Mesendoderm (in vitro differentiated cells): ENCODE results near the gene MAP3K4.
A peak's percentile ranks its signal among the peaks of the same experiment; 100 is the strongest.

ENCODE experiments used
- DNase-seq: peaks from one replicate; pipeline ENCODE4 v3.0.0; 2013
- H2AK5ac ChIP-seq: 2 replicates; pipeline ENCODE4 v1.6.1; 2013; ENCODE audit warnings: low read length, inconsistent platforms
- H2BK120ac ChIP-seq: 2 replicates; pipeline ENCODE4 v1.6.1; 2013; ENCODE audit warnings: low read depth, mild to moderate bottlenecking, low read length, moderate library complexity, mixed read lengths
- H2BK15ac ChIP-seq: replicated peaks from 2 replicates; pipeline ENCODE4 v1.6.1; 2013; ENCODE audit warnings: low read depth, mild to moderate bottlenecking, moderate library complexity
- H2BK5ac ChIP-seq: 2 replicates; pipeline ENCODE4 v1.6.1; 2013; ENCODE audit warnings: low read length, inconsistent platforms
- H3K18ac ChIP-seq: 2 replicates; pipeline ENCODE4 v1.6.1; 2013; ENCODE audit warnings: mild to moderate bottlenecking, low read length, mixed read lengths
- H3K23ac ChIP-seq: one replicate; pipeline ENCODE4 v1.6.1; 2013; ENCODE audit warnings: low read length
- H3K27ac ChIP-seq: 2 replicates; pipeline ENCODE4 v1.5.1; 2013; ENCODE audit warnings: low read depth, mild to moderate bottlenecking, inconsistent platforms, low read length, moderate library complexity
- H3K27me3 ChIP-seq: 2 replicates; pipeline ENCODE4 v1.6.1; 2013; ENCODE audit warnings: low read length, control low read depth, mild to moderate bottlenecking, inconsistent platforms; ENCODE audit not compliant: insufficient read depth, poor library complexity
- H3K36me3 ChIP-seq: 2 replicates; pipeline ENCODE4 v1.6.1; 2013; ENCODE audit warnings: low read length, inconsistent platforms; ENCODE audit not compliant: control insufficient read depth, insufficient read depth
- H3K4ac ChIP-seq: one replicate; pipeline ENCODE4 v1.6.1; 2013; ENCODE audit warnings: low read depth, mild to moderate bottlenecking, low read length, moderate library complexity
- H3K4me1 ChIP-seq: 2 replicates; pipeline ENCODE4 v1.6.1; 2013; ENCODE audit warnings: low read depth, low read length, inconsistent platforms; ENCODE audit not compliant: control insufficient read depth
- H3K4me2 ChIP-seq: 2 replicates; pipeline ENCODE4 v1.6.1; 2013; ENCODE audit warnings: low read length
- H3K4me3 ChIP-seq: 2 replicates; pipeline ENCODE4 v1.5.1; 2013; ENCODE audit warnings: mild to moderate bottlenecking, low read length
- H3K56ac ChIP-seq: one replicate; pipeline ENCODE4 v1.6.1; 2013; ENCODE audit warnings: low read length
- H3K79me1 ChIP-seq: 2 replicates; pipeline ENCODE4 v1.6.1; 2013; ENCODE audit warnings: low read length, inconsistent platforms
- H3K79me2 ChIP-seq: 2 replicates; pipeline ENCODE4 v1.6.1; 2013; ENCODE audit warnings: mild to moderate bottlenecking, low read length; ENCODE audit not compliant: control insufficient read depth, insufficient read depth
- H3K9ac ChIP-seq: 2 replicates; pipeline ENCODE4 v1.6.1; 2013; ENCODE audit warnings: low read length, inconsistent platforms
- H4K5ac ChIP-seq: one replicate; pipeline ENCODE4 v1.6.1; 2013; ENCODE audit warnings: low read length
- H4K8ac ChIP-seq: one replicate; pipeline ENCODE4 v1.6.1; 2013; ENCODE audit warnings: low read depth, mild to moderate bottlenecking, control low read depth, low read length, moderate library complexity
- whole genome bisulfite sequencing: extraction: QIAGEN DNeasy Blood & Tissue Kit; methylation state at CpG from one replicate; pipeline ENCODE4 v1.1.7; 2013; ENCODE audit warnings: low lambda C conversion rate, missing lambda C conversion rate; ENCODE audit not compliant: insufficient coverage; ENCODE audit errors: extremely low coverage; 5-methylcytosine and 5-hydroxymethylcytosine counted together

Gene MAP3K4

GRCh38 chr6:161027385-161027784 is 35.8 kb downstream of the MAP3K4 start:
- no peak overlapping the region for H4K5ac ChIP-seq
- H4K8ac ChIP-seq = no peak overlapping the region
- no peak overlapping the region for H3K27ac ChIP-seq
- H3K4ac ChIP-seq = no peak overlapping the region
- H2BK15ac ChIP-seq = no peak overlapping the region
- no peaks in the 10 kb centered on the region for H3K36me3 ChIP-seq
- no peak overlapping the region for H2BK120ac ChIP-seq
- peaks cover 16% of the 10 kb centered on the region for H3K79me1 ChIP-seq
- H3K79me2 ChIP-seq = peaks cover 41% of the 10 kb centered on the region
- no peak overlapping the region for H2AK5ac ChIP-seq
- H3K9ac ChIP-seq = no peak overlapping the region
- no peaks in the 10 kb centered on the region for H3K4me1 ChIP-seq
- no peak overlapping the region for H3K18ac ChIP-seq
- H2BK5ac ChIP-seq = no peak overlapping the region
- no peak overlapping the region for H3K23ac ChIP-seq
- no peak overlapping the region for H3K4me3 ChIP-seq
- no CpG with 5 or more reads among the region's 3 CpGs for WGBS
- H3K56ac ChIP-seq = no peak overlapping the region
- no peak overlapping the region for H3K4me2 ChIP-seq
- no peak for DNase-seq
- no peaks in the 10 kb centered on the region for H3K27me3 ChIP-seq

DNA sequence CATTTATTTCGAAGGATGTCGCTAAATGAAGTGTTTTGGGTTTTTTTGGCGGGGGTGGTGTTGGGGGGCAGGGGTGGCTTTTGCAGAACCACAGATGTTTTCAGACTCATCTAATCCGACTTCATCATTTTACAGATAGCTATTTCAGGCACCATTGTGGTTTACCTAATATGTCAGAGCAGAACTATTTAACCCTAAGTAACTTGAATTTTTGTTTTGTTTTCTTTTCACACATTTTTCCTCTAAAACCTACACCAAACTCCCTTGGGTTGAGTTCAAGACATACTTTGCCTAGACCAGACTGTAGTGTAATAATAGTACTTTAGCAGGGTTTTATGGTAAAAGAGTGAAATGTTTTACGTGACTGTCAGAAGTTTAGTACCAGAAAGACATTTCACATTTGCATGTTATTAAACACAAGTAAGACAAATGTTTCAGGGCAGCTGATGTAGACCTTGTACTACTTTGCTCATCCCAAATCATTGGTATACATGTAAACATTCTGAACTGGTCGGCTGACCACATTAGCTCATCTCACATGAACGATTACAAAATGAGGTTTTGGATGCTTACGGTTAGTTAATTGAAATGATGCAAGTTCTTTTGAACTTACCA is 37.7 kb downstream of the MAP3K4 start:
- Histone ChIP-seq H3K18ac (no peak overlapping the region), H3K4me1 (no peaks in the 10 kb centered on the region), H3K4me3 (no peak overlapping the region), H3K9ac (no peak overlapping the region), H3K79me2 (peaks cover 35% of the 10 kb centered on the region), H3K4ac (no peak overlapping the region), H3K23ac (no peak overlapping the region), H2BK5ac (no peak overlapping the region), H3K27me3 (no peaks in the 10 kb centered on the region), H3K4me2 (no peak overlapping the region), H2BK120ac (no peak overlapping the region), H2BK15ac (no peak overlapping the region), H3K36me3 (no peaks in the 10 kb centered on the region), H3K27ac (no peak overlapping the region), H3K56ac (no peak overlapping the region), H3K79me1 (peaks cover 14% of the 10 kb centered on the region), H2AK5ac (no peak overlapping the region), H4K8ac (no peak overlapping the region), H4K5ac (no peak overlapping the region)
- WGBS = no CpG with 5 or more reads among the region's 8 CpGs
- DNase-seq = no peak

GRCh38 chr6:161031721-161032495 is 40.3 kb downstream of the MAP3K4 start:
- H3K18ac ChIP-seq = no peak overlapping the region
- no peaks in the 10 kb centered on the region for H3K36me3 ChIP-seq
- H3K79me2 ChIP-seq = peaks cover 23% of the 10 kb centered on the region
- no peak overlapping the region for H3K27ac ChIP-seq
- H2BK5ac ChIP-seq = no peak overlapping the region
- H3K4ac ChIP-seq = no peak overlapping the region
- H3K27me3 ChIP-seq = no peaks in the 10 kb centered on the region
- H3K4me1 ChIP-seq = no peaks in the 10 kb centered on the region
- no peak for DNase-seq
- H2AK5ac ChIP-seq = no peak overlapping the region
- H2BK15ac ChIP-seq = no peak overlapping the region
- H3K56ac ChIP-seq = no peak overlapping the region
- no peak overlapping the region for H4K5ac ChIP-seq
- no CpG with 5 or more reads among the region's 3 CpGs for WGBS
- no peak overlapping the region for H3K4me2 ChIP-seq
- H2BK120ac ChIP-seq = no peak overlapping the region
- no peak overlapping the region for H3K9ac ChIP-seq
- peaks cover 8% of the 10 kb centered on the region for H3K79me1 ChIP-seq
- H3K4me3 ChIP-seq = no peak overlapping the region
- no peak overlapping the region for H4K8ac ChIP-seq
- H3K23ac ChIP-seq = no peak overlapping the region

DNA sequence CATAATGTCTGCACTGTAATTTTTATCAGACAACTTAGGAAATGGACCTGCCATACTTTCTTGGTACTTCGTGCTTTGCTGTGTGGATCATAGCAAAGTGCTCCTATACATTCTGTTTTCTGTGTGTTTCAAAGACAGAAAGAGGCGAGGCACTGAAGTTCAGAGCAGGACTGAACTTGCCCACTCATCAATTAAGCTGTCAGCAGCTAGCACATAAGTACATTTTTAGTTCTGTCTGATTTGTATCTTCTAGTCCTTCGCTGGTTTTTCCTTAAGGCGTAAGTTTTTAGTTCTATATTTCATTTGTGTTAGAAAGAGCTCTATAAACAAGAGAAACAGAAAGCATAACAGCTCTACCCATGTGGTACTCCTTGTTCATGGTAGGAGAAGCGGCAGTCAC is 42.1 kb downstream of the MAP3K4 start:
- Histone ChIP-seq H2BK120ac (no peak overlapping the region), H3K18ac (no peak overlapping the region), H2BK5ac (no peak overlapping the region), H2AK5ac (no peak overlapping the region), H3K27me3 (no peaks in the 10 kb centered on the region), H3K79me1 (peaks cover 7% of the 10 kb centered on the region), H3K79me2 (peaks cover 19% of the 10 kb centered on the region), H4K5ac (no peak overlapping the region), H3K9ac (no peak overlapping the region), H3K4me1 (no peaks in the 10 kb centered on the region), H3K4me2 (no peak overlapping the region), H3K56ac (no peak overlapping the region), H3K27ac (no peak overlapping the region), H3K36me3 (no peaks in the 10 kb centered on the region), H2BK15ac (no peak overlapping the region), H3K23ac (no peak overlapping the region), H4K8ac (no peak overlapping the region), H3K4ac (no peak overlapping the region), H3K4me3 (no peak overlapping the region)
- no CpG with 5 or more reads among the region's 5 CpGs for WGBS
- DNase-seq = no peak

GRCh38 chr6:161035182-161035980 is 43.8 kb downstream of the MAP3K4 start:
- no peak overlapping the region for H3K27ac ChIP-seq
- no peak overlapping the region for H4K5ac ChIP-seq
- H3K56ac ChIP-seq = no peak overlapping the region
- H3K27me3 ChIP-seq = no peaks in the 10 kb centered on the region
- no peak for DNase-seq
- no CpG with 5 or more reads among the region's 3 CpGs for WGBS
- H3K4me2 ChIP-seq = no peak overlapping the region
- H4K8ac ChIP-seq = no peak overlapping the region
- no peak overlapping the region for H3K4me3 ChIP-seq
- H2AK5ac ChIP-seq = no peak overlapping the region
- H2BK120ac ChIP-seq = no peak overlapping the region
- no peak overlapping the region for H3K18ac ChIP-seq
- no peaks in the 10 kb centered on the region for H3K4me1 ChIP-seq
- no peak overlapping the region for H2BK5ac ChIP-seq
- H3K9ac ChIP-seq = no peak overlapping the region
- H3K79me2 ChIP-seq = peaks cover 9% of the 10 kb centered on the region
- H3K4ac ChIP-seq = no peak overlapping the region
- peaks cover 7% of the 10 kb centered on the region for H3K79me1 ChIP-seq
- peak overlapping the region; percentile 35 for H3K23ac ChIP-seq
- H2BK15ac ChIP-seq = no peak overlapping the region
- no peaks in the 10 kb centered on the region for H3K36me3 ChIP-seq
